HG02642 (cell line): ENCODE measurements around the gene TRPV6.

ENCODE experiments used
- ATAC-seq: cut with Tn5 transposase; IDR thresholded peaks from one replicate; pipeline ENCODE4 v1.9.1; 2021; ENCODE audit warnings: mild to moderate bottlenecking; ENCODE audit not compliant: unreplicated experiment, poor library complexity

TRPV6 gene

DNA sequence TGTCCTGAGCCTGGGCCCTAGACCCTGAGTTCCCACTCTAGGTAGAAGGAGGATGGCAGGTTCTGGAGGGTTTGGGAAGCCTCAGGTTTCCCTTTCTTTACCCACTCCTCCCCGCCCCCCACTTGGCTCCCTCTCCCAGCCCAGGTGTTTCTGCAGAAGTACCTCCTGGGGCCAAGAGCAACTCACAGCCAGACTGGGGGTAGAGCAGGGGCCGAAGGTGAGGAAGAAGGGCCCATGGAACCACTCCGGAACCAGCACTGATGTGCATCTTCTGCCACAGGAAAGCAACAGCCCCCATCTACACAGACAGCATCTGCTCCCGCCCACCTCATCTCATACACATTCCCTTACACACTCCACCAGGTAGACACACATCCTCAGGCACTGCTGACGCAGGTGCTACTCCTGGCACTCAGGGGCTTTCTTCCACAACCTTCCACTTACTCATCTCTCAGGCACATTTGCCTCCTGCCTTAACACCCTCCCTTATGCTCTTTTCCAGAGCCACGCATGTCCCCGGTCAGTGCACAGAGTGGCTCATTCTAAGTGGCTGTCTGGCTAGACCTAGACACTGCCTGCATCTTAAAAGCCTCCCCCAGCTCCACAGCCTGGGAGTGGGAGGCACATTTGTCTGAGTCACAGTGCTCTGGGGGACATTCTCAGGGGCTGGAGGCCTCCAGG, 28.8 kb downstream of the TRPV6 start:
- no peak for ATAC-seq

DNA sequence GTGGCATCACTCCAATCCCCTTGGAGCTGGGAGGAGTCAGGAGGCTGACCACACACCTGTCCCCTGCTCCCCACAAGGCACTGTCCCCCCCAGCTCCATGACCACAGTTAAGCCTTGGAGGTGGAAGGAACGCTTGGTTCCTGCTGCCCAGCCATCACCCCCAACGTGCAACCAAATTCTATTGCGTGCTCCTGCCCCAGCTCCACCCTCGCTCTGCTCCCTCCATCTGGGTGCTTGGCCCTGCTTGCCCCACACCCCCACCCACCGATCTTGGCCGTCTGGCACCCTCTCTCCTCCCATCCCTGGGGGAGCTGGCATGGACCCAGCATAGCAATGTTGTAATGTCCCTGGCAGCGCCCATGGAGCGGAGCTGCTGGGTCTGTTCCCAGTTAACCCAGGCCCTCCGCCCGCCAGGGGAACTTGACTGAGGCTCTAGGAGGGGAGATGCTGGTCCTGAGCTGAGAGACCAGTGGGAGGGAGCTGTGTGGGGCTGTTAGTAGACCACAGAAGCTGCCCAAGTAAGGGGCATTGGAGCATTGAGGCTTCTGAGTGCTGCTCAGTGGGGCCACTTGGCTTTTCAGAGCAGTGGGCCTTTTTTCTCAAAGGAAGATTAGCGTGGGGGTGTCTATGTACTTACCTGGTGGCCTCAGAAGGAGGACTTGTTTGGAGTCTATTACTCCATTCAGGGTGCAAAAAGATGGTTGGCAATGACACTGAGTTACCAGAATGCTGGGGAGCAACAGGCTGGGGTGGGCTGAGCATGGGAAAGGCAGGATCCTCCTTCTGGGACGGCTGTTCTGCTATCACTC, 29.6 kb downstream of the TRPV6 start:
- ATAC-seq = no peak

DNA sequence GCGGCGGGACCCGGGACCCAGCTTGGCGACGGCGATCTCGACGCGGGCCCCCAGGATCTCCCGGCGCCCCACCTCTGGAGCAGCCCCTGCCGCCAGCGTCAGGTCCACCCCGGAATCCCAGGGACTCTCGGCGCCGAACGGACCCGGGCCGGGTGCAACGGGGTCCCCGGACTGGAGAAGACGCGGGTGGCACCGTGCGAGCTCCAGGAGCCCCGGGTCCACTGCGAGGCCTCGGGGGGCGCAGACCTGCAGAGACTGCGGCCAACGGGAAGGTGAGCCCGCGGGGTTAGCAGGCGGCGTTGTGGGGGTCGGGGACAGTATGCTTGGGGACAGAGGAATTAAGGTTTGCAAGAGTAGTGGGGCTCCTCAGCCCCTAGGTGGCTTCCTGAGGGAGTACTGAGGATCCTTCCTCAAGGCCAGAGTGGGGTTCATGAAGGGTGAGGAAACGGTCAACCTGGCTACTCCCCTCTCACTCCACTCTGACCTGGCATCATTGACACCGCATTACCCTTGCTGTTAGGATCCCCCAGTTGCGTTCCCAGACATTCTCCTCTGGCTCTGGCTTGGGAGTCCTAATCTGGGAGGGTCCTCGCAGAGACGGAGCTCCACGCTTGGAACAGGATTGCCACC, 30.3 kb downstream of the TRPV6 start:
- ATAC-seq = peak; percentile 10

DNA sequence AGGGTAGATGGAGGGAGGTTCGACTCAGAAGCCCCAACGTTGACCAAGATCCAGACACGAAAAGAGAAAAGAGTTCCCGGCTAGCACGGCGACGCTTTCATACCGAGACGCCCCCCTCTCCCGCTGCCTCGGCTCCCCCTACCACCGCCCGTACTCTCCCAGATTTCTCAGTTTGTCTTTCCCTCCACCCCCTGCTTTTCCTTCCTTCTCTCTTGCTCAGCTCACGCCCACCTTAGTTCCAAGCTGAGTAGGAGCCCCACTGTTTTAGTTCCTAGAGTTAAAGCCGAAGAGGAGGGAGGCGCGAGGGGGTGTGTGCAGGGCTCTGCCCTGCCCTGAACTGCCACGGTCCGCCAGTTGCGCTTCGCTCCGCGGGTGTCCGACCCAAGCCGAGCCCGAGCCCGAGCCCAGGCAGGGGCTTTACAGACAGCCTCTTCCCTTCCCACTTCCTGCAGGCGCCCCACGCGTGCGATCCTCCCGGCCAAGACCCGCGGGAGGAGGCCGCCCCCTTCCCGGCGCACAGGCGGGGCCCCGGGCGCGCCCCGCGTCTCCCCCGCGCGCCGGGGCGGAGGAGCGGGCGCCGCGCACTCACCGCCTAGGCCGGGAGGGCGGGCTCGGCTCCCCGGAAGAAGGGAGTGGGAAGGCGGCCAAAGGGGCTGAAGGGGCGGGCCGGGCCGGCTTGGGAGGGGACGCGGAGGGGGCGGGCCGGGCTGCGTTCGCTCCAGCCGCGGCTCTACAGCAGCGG, 31.0 kb downstream of the TRPV6 start, which contains the start of gene EPHB6:
Gene EPHB6 (plus strand): TSS at position 705 of the 742 bp plus-strand sequence. CDS start 8,152 bp downstream, outside the sequence.
- peak; percentile 70 for ATAC-seq

DNA sequence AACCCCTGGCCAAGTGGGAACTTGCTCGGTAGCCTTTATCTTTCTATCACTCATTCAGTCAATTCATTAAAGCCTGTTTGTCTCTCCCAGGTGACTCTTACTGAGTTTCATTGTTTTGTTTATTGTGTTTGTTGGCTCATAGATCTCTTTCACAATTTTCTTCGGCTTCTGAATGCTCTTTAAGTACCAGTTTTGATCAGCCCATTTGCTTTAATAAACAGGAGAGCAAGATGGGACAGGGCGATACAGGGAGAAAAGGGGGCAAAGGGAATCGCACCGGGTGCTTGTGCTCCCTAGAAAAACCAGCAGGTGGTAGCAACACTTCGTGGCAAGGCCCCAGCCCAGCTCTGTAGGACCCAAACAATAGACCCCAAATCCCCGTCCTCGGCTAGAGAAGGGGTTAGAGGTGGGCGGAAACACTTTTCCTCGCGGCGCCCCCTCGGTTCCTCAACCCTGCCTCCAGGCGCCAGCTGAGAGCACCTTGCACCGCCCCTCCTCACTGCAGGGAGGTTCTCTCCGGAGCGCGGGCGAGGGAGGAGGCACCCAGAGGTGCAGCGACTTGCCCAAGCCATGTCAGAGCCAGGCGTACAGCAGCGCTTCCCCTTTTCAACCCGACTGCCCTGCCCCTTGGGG, 31.7 kb downstream of the TRPV6 start:
- peak; percentile 80 for ATAC-seq

DNA sequence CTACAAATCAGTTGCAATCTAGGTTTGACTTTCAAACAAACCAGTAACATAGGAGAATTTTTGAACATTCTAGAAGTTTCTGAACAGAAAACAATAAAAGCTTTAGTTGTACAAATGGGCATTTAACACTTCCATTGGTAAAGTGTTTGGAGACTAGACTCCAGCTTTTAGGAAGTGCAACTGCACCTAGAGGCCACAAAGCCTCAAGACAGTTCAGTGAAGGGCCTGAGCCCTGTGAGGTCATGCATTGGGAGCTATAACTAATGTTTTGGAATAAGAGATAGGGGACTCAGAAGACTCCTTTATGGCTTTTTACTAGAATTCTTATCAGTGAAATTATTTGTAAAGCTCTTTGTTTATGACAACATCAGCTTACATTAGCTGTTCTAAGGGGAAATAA, 33.6 kb downstream of the TRPV6 start:
- ATAC-seq = no peak

DNA sequence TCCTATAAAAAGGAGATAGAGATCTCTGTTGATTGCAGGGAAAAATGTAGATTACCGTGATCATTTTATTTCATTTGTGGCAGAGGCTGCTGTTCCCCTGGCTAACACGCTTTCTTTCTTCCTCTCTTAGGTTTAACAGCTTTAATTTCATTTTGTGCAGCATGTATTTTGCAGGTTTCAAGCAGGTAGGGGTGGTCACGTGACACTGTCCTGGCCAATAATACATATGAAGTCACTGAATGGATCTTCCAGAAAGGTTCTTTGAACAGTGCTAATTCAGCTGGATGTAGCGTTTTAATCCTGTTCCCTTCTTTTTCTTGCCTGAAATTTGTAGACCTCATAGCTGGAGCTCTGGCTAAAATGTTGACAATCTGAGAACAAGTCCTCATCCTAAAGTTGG, 34.3 kb downstream of the TRPV6 start:
- ATAC-seq = no peak

DNA sequence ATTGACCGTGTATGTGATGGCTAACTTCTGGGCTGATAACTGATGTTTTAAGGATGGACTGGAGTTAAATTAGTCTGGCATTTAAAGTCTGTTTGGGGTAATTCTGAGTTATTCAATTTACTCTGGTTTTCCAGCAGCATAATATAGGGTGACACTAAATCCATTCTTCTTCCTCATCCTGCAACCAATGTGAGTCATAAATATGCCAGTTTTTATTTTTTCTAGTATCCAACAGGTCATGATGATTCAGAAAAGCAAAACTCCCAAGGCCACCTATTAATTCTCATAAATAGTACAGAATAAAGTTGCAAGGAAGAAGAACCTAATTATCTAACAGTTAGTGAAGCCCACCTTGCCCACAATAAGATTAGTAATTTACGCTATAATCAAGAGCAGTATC, 38.2 kb downstream of the TRPV6 start:
- ATAC-seq = no peak

DNA sequence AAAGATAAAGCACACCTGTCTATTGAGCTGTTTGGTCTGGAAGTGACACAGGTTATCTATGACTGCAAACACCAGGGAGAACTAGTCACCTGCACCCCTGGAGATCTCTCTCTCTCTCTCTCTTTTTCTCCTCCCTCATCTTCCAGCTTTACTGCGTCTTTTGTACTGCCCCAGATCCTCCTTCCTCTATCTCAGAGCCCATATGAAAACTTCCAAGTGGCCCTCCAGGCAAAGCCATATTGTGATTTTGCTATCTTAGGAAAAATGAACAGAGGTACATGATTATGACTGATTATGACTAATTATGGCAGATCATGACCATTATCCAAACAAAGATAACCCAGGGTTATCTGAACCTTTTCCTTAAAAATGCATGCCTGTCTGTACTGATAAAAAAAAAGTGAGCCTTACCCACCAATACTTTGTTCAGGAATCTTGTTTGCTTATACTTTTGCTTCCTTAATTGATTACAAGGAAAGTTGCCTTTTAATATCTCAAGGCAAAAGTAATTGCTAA, 43.2 kb downstream of the TRPV6 start:
- no peak for ATAC-seq

DNA sequence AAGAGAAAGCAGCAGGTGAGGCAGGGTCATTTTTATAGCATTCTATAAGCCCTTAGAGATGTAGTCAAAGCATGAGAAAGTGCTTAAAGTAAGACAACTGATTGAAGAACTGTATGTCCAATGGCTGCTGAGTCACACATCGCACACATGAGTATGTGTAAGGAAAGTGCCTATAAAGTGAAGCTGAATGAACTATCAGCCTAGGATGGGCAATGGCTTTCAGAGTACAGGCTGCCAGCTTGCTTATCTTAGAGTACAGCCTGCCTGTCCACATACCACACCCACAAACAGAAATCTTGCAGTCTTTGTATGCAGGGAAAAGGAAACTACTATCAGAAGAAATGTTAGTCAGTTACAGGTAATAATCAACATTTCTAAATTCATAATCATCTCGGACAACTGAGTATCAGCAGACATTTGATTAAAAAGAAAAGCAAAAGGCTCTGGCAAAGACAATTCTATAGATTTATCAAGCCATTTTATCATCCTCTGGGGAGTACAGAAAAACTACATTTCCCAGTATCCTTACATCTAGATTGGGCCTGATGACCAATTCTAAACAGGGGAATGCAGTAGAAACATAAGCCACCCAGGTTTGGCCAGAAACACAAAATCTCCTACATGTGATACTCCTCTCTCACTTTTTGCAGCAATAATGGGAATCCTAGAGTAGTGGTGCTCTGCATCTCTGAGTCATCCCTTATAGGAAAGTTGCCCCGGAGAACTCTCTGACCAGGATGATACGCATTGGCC, 46.9 kb downstream of the TRPV6 start:
- no peak for ATAC-seq

DNA sequence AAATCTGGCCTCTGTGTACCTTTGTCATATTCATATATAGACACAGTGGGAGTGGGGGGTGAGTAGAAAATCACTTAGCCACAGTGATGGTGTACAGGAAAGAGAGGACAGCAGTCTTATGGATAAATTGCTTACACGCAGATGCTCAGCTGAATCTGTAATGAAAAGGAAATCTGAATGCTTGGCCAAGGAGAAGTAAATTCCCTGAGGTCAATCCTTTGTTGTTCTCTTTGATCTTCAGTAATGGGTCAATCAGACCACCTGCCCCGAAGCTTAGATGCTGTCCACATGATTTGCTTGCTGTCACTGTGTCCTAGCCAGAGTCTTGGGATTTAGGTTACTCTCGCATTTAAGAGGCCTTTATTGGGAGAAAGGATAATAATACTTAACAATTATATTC, 49.1 kb downstream of the TRPV6 start:
- no peak for ATAC-seq

DNA sequence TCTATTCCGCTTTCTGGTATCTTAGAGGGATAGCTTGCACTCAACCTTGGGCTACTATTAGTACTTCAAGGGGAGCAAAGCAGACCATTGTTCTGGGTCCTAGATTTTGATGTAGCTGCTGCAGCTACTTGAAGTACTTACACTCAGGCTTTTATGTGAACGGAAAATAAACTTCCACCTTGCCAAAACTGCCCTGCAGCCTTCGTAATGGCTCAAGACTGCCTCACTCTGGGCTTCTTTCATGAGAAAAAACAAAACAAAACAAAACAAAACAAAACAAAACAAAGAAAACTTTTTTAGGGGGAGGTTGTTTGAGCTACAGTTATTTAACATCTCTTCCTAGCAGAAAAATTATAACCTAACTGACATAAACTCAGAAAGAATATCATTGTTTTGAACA, 50.1 kb downstream of the TRPV6 start:
- no peak for ATAC-seq

DNA sequence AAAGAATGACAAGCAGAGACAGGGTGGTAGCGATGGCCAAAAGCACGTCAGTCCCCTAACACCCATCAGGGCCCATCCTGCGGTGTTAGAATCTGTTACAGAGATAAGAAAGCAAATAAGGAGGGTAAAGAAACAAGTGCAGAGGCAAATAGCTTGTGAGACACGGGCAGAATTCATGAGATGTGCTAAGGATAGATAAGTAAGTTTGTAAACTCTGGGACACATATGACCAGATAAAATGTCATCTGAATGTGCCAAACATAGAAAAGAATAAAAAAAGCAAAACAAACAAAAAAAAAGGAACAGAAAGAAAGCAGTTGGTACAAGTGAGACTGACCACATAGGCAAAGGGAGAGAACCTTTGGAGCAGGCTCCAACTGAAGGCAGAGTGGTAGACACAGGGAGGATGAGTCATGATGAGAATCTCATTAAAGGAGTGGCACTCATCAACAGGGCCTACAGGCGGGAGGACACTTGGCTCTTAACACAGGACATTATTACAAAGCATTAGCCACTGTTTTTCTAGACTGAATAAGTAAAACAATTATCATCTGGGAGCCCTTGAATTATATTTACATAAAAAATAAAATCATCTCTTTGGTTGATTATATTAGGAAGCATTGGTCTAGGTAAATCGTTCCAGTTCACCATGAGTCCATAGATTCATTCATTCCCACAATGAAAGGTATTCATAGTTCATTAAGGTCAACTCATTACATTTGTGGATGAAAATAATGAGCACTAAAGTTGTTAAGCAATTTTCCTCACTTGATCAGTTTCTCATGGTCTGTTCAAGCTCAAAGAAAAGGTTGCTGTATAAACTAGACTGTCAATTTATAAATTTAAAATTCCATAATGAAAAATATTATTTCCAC, 52.1 kb downstream of the TRPV6 start:
- peak; percentile 67 for ATAC-seq

DNA sequence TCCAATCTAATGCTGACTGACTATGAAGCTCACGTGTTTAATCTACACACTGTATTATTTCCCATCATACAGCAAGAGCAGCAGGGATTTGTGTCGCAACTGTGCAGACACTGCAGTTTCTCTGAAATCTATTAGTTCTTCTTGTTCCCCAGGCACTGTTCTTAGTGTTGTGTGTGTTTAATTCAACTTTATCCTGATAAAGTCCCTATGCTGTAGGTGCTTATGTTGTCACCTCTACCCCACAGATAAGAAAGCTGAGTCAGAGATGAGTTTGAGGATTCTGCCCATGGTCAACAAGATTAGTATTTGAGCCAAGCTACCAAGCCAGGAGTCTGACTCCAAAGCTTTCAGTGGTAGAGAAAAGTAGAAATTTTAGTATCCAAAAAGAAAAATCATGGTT, 53.1 kb downstream of the TRPV6 start:
- no peak for ATAC-seq

DNA sequence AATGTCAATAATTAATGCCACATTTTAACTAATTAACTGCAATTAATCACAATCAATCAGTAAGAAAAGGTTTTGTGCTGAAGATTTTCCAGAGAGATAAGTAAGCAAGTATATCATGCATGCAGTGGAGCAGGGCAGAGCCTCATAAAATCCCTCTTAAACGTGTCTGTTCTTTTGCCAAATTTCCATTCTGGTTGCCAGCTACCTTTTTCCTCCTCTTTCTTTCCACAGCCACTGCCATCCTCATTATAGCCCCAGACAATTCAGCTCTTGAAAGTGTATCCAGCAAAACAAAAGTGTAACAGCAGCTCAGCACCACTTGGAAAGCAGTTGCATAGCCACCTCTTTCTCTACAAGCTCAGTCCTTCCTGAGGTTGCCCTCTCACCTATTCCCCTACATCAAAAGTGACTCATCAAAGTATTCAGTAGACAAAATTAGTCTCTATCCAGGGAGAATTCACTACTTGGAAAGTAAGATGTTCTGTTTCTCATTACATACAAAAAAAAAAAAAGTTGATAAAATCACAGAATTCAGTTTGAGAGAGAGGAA, 57.5 kb downstream of the TRPV6 start:
- ATAC-seq = no peak

DNA sequence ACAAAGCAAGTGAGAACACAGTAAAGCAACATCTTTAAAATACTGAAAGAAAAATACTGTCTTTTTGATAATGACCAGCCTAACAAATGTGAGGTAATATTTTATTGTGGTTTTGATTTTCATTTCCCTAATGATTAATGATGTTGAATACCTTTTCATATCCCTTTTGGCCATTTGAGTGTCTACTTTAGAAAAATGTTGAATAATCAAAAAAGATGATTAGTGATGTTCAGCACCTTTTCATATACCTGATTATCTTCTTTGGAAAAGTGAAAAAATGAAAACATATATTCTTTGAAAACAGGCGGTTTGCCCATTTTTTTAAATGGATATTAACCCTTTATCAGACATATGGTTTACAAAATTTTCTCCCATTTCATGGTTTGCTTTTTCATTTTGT, 62.8 kb downstream of the TRPV6 start:
- no peak for ATAC-seq
